HCT116 (cell line): ENCODE results near the gene AKAP3. TPM values are rescaled to one million over a fixed set of nuclear protein-coding genes. Genes with fewer than 3 reads are reported as not detected.

Source experiments
- ATAC-seq: fragments of 200-7000 bp; cut with Tn5 transposase; 2 replicates; pipeline ENCODE4 v1.9.1; 2020; ENCODE audit warnings: mild to moderate bottlenecking, moderate library complexity
- Bru-seq: library from RNA; stranded (reverse); fragments of 400-500 nt; gene quantifications from one replicate; lab custom pipeline; 2021; lab: Mats Ljungman, UMichigan
- BruChase-seq, 2 experiments: library from RNA; stranded (reverse); fragments of 400-500 nt; gene quantifications; one replicate each; lab custom pipeline; 2021; lab: Mats Ljungman, UMichigan
- BruUV-seq: library from RNA; stranded (reverse); fragments of 400-500 nt; replicated peaks from 2 replicates; lab custom pipeline; 2021; lab: Mats Ljungman, UMichigan
- CTCF ChIA-PET: fragments of 300-600 bp; sonication (Branson Sonifier 250); formaldehyde crosslinking; loops from one replicate; lab custom pipeline; 2021; ENCODE audit warnings: antibody characterized with exemption; lab: Charles Lee
- POLR2A ChIA-PET: fragments of 300-600, 350-600 bp; sonication (Branson Sonifier 250); formaldehyde crosslinking; loops from one replicate; lab custom pipeline; 2021; ENCODE audit warnings: antibody characterized with exemption; lab: Charles Lee
- RAD21 ChIA-PET, 2 experiments: fragments of 300-600 bp; sonication (Branson Sonifier 250); formaldehyde crosslinking; loops; one replicate each; lab custom pipeline; 2023; ENCODE audit warnings: low total read pairs in 2 of 2; ENCODE audit not compliant: uncharacterized antibody in 2 of 2, unreplicated experiment in 2 of 2, low non-redundant PET in 1 of 2; lab: Charles Lee
- DNase-seq: peaks from one replicate; pipeline ENCODE4 v3.0.0-alpha.2; 2010; ENCODE audit warnings: low read depth, low spot score
- H2AFZ ChIP-seq: fragments of 200-600 bp; shearing (Covaris generic), sonication (generic); 2 replicates; pipeline ENCODE4 v1.6.1; 2017; ENCODE audit warnings: low read depth, mixed run types, mixed read lengths, antibody characterized with exemption, low read length; ENCODE audit not compliant: poor library complexity, severe bottlenecking
- H3K27ac ChIP-seq: 2 replicates; pipeline ENCODE4 v1.5.1; 2012; ENCODE audit warnings: low read depth, low read length
- H3K27me3 ChIP-seq: fragments of 200-600 bp; sonication (generic); 2 replicates; pipeline ENCODE4 v1.6.1; 2016; ENCODE audit warnings: mixed run types, low read length, mixed read lengths; ENCODE audit not compliant: insufficient read depth
- H3K36me3 ChIP-seq, 2 experiments: fragments of 200-500 bp in 1 of 2; fragments of 200-600 bp in 1 of 2; sonication (Bioruptor generic) in 1 of 2; sonication (generic) in 1 of 2; 2 replicates each; pipeline versions ENCODE4 v1.5.1 to v1.6.1; 2014 to 2016; ENCODE audit warnings: low read length in 2 of 2, inconsistent platforms in 1 of 2, mixed read lengths in 1 of 2, mixed run types in 1 of 2; ENCODE audit not compliant: insufficient read depth in 2 of 2, control insufficient read depth in 1 of 2
- H3K4me1 ChIP-seq, 2 experiments: fragments of 200-600 bp in 1 of 2; sonication (generic) in 1 of 2; 2 replicates each; pipeline versions ENCODE4 v1.5.1 to v1.6.1; 2012 to 2017; ENCODE audit warnings: low read length in 2 of 2, inconsistent platforms in 1 of 2, mild to moderate bottlenecking in 1 of 2, mixed read lengths in 1 of 2, mixed run types in 1 of 2, moderate library complexity in 1 of 2; ENCODE audit not compliant: insufficient read depth in 2 of 2, control insufficient read depth in 1 of 2
- H3K4me2 ChIP-seq: fragments of 200-600 bp; sonication (generic); 2 replicates; pipeline ENCODE4 v1.6.1; 2017; ENCODE audit warnings: mixed run types, low read length, mixed read lengths
- H3K4me3 ChIP-seq, 2 experiments: fragments of 200-600 bp in 1 of 2; sonication (generic) in 1 of 2; replicated peaks in 1 of 2; 2 replicates each; pipeline ENCODE4 v1.5.1; 2011 to 2016; ENCODE audit warnings: low read length in 2 of 2, control low read depth in 1 of 2, low read depth in 1 of 2, mild to moderate bottlenecking in 1 of 2, mixed read lengths in 1 of 2, mixed run types in 1 of 2
- H3K79me2 ChIP-seq: fragments of 200-600 bp; sonication (generic); 2 replicates; pipeline ENCODE4 v1.6.1; 2017; ENCODE audit warnings: mild to moderate bottlenecking, mixed run types, low read length, moderate library complexity, mixed read lengths; ENCODE audit not compliant: insufficient read depth
- H3K9ac ChIP-seq: fragments of 200-600 bp; sonication (generic); 2 replicates; pipeline ENCODE4 v1.6.1; 2016; ENCODE audit warnings: low read length, mixed read lengths
- H3K9me2 ChIP-seq: fragments of 200-600 bp; sonication (generic), shearing (Covaris generic); 2 replicates; pipeline ENCODE4 v1.6.1; 2017; ENCODE audit warnings: mixed run types, mild to moderate bottlenecking, moderate library complexity; ENCODE audit not compliant: insufficient read depth
- H3K9me3 ChIP-seq, 2 experiments: fragments of 200-500 bp in 1 of 2; fragments of 200-600 bp in 1 of 2; sonication (Bioruptor generic) in 1 of 2; sonication (generic) in 1 of 2; 2 replicates each; pipeline ENCODE4 v1.6.1; 2014 to 2017; ENCODE audit warnings: low read length in 2 of 2, mixed read lengths in 2 of 2, inconsistent platforms in 1 of 2, low read depth in 1 of 2, mild to moderate bottlenecking in 1 of 2, mixed run types in 1 of 2, moderate library complexity in 1 of 2; ENCODE audit not compliant: control insufficient read depth in 1 of 2, insufficient read depth in 1 of 2
- H4K20me1 ChIP-seq: fragments of 200-600 bp; sonication (generic), shearing (Covaris generic); 2 replicates; pipeline ENCODE4 v1.6.1; 2017; ENCODE audit warnings: mixed run types, mild to moderate bottlenecking, moderate library complexity; ENCODE audit not compliant: insufficient read depth
- CBX3 ChIP-seq: IDR thresholded peaks from 2 replicates; pipeline ENCODE4 v1.6.1; 2012; ENCODE audit warnings: low read depth
- EGR1 ChIP-seq: IDR thresholded peaks from 2 replicates; pipeline ENCODE4 v1.6.1; 2012; ENCODE audit warnings: low read depth
- EZH2phosphoT487 ChIP-seq: fragments of 200-600 bp; IDR thresholded peaks from 2 replicates; pipeline ENCODE4 v1.6.1; 2018; ENCODE audit warnings: antibody characterized with exemption, borderline replicate concordance
- MAX ChIP-seq: IDR thresholded peaks from 2 replicates; pipeline ENCODE4 v1.6.1; 2012
- POLR2A ChIP-seq: IDR thresholded peaks from 2 replicates; pipeline ENCODE4 v1.7.0; 2011; ENCODE audit warnings: borderline replicate concordance; ENCODE audit not compliant: insufficient read depth, insufficient read length; ENCODE audit errors: extremely low read depth
- POLR2AphosphoS5 ChIP-seq: IDR thresholded peaks from 2 replicates; pipeline ENCODE4 v1.6.1; 2011; ENCODE audit warnings: mild to moderate bottlenecking, low read depth, low read length, moderate library complexity
- SIN3A ChIP-seq: IDR thresholded peaks from 2 replicates; pipeline ENCODE4 v1.6.1; 2012; ENCODE audit warnings: low read depth
- SP1 ChIP-seq: IDR thresholded peaks from 2 replicates; pipeline ENCODE4 v1.6.1; 2012; ENCODE audit warnings: low read depth
- SRF ChIP-seq: IDR thresholded peaks from 2 replicates; pipeline ENCODE4 v1.6.1; 2012; ENCODE audit warnings: low read depth
- YY1 ChIP-seq: IDR thresholded peaks from 2 replicates; pipeline ENCODE4 v1.6.1; 2011; ENCODE audit warnings: low read length, low read depth, moderate library complexity, mild to moderate bottlenecking; ENCODE audit not compliant: insufficient replicate concordance; ENCODE audit errors: extremely low read depth
- ZBTB33 ChIP-seq: IDR thresholded peaks from 2 replicates; pipeline ENCODE4 v1.6.1; 2011; ENCODE audit warnings: mild to moderate bottlenecking, low read length, moderate library complexity; ENCODE audit not compliant: insufficient replicate concordance; ENCODE audit errors: extremely low read depth
- intact Hi-C: fragments of 100-400 bp; cut with micrococcal nuclease; formaldehyde crosslinking; loops from 2 replicates; pipeline ENCODE4 v1.10.0; 2022
- long read RNA-seq: library from polyadenylated mRNA; unstranded; transcript quantifications from one replicate; pipeline ENCODE4 v2.0.0, GENCODE V29; 2021; ENCODE audit not compliant: unreplicated experiment
- polyA plus RNA-seq: library from polyadenylated mRNA; unstranded; fragments of >200 nt; gene quantifications from 2 replicates; pipeline ENCODE4 v1.2.1, GENCODE V29; 2012; ENCODE audit warnings: missing spikeins
- total RNA-seq: library from RNA; stranded (reverse); gene quantifications from one replicate; pipeline ENCODE4 v1.2.1, GENCODE V29; 2021; ENCODE audit not compliant: unreplicated experiment

Gene AKAP3
- total RNA-seq (4.3 TPM), Bru-seq, nascent RNA (percentile 43 among the genes with signal in this experiment), BruChase-seq, experiment 1, labeled RNA remaining after a 6-hour chase (percentile 29 among the genes with signal in this experiment), BruChase-seq, experiment 2, labeled RNA remaining after a 2-hour chase (percentile 39 among the genes with signal in this experiment)
- polyA plus RNA-seq: 1.6 and 2.3 TPM in 2 replicates
- long read RNA-seq, partial matches to known transcripts: 3 of 7 reads
- long read RNA-seq, other reads (novel, unspliced or antisense): 4 of 7 reads

- no peaks in the 10 kb centered on the region for H3K9me3 ChIP-seq
- RAD21 ChIA-PET: no interaction called here
- no peaks in the 10 kb centered on the region for H3K9me2 ChIP-seq
- DNase-seq (peak; percentile 66), ATAC-seq (peak; percentile 95)
- no peaks in the 10 kb centered on the region for H3K36me3 ChIP-seq
- CTCF ChIA-PET: interaction anchor here (0.9 to 1.4 kb wide), 2 partner anchors 109 to 209 kb away, joined by 3 to 5 read pairs; no protein-coding TSS in a partner anchor
- H3K27me3 ChIP-seq: no peaks in the 10 kb centered on the region
- intact Hi-C loops: loop anchor here (2.0 kb wide), 1 partner anchor 44 kb away; no protein-coding TSS in a partner anchor
- H3K9ac ChIP-seq: peak within 1 kb of the TSS; percentile 72
- H3K4me3 ChIP-seq: peak within 1 kb of the TSS; percentile 94 to 97
- peak; percentile 98 for TF ChIP-seq YY1
- TF ChIP-seq POLR2AphosphoS5: peak; percentile 75
- peak; percentile 79 for TF ChIP-seq ZBTB33
- TF ChIP-seq CBX3: peak; percentile 31; the same call in 1 of the 2 replicates
- no peak for TF ChIP-seq SRF
- TF ChIP-seq POLR2A: peak; percentile 83
- TF ChIP-seq EGR1: 0 out of 2 replicates have a peak, but pooled peaks have one; percentile 26
- peak; percentile 85 for TF ChIP-seq SIN3A
- TF ChIP-seq MAX: peak; percentile 19; the same call in 1 of the 2 replicates
- TF ChIP-seq SP1: peak; percentile 66
- no peak for TF ChIP-seq EZH2phosphoT487
- POLR2A ChIA-PET: interaction anchor here (0.7 kb wide), 1 partner anchor 10 kb away, joined by 3 read pairs; no protein-coding TSS in a partner anchor
- peak within 1 kb of the TSS; percentile 77 for H3K27ac ChIP-seq
- peak within 1 kb of the TSS; percentile 82 for H2AFZ ChIP-seq
- H3K79me2 ChIP-seq: peaks cover 47% of the 10 kb centered on the region
- H3K4me1 ChIP-seq: peaks cover 10 to 19% of the 10 kb centered on the region in 2 experiments
- no peaks in the 10 kb centered on the region; the same call in 1 of the 2 replicates for H4K20me1 ChIP-seq
- BruUV-seq: TSS peak; percentile 91
- peak within 1 kb of the TSS; percentile 78 for H3K4me2 ChIP-seq
Observed at GRCh38 chr12:4648501-4649357, at the start of gene AKAP3, which contains the start of gene NDUFA9. TSS of gene AKAP3 (minus strand) at chr12:4649051. CDS start at chr12:4638196, 10,855 bp downstream. TSS of gene NDUFA9 (plus strand) at chr12:4649114. CDS start at chr12:4649127, 13 bp downstream.
